Aortic smooth muscle cell (primary cell): ENCODE measurements around the gene RLIM. TPM values are rescaled to one million over a fixed set of nuclear protein-coding genes. Genes with fewer than 3 reads are reported as not detected.

ENCODE experiments used
- total RNA-seq: library from RNA; depleted of rRNA; stranded (reverse); fragments of >200 nt; gene quantifications from 2 replicates; pipeline ENCODE4 v1.2.3, GENCODE V29; 2014

RLIM gene
- total RNA-seq, result 56.5 and 62.0 TPM in 2 replicates

GRCh38 chrX:74614093-74614909, at the start of gene RLIM:
TSS of gene RLIM (minus strand) at chrX:74614624. CDS start at chrX:74595977, 18,647 bp downstream.

Other genes starting within 250 kb of the RLIM start
- 4.1 and 5.0 TPM in 2 replicates for gene SLC16A2, start 193.1 kb downstream of the RLIM start, total RNA-seq